HG03159 (cell line): ENCODE measurements around the gene MICAL2.

ENCODE experiments used
- ATAC-seq: cut with Tn5 transposase; IDR thresholded peaks from one replicate; pipeline ENCODE4 v1.9.1; 2021; ENCODE audit warnings: mild to moderate bottlenecking, moderate library complexity; ENCODE audit not compliant: unreplicated experiment

MICAL2 gene, protein sequence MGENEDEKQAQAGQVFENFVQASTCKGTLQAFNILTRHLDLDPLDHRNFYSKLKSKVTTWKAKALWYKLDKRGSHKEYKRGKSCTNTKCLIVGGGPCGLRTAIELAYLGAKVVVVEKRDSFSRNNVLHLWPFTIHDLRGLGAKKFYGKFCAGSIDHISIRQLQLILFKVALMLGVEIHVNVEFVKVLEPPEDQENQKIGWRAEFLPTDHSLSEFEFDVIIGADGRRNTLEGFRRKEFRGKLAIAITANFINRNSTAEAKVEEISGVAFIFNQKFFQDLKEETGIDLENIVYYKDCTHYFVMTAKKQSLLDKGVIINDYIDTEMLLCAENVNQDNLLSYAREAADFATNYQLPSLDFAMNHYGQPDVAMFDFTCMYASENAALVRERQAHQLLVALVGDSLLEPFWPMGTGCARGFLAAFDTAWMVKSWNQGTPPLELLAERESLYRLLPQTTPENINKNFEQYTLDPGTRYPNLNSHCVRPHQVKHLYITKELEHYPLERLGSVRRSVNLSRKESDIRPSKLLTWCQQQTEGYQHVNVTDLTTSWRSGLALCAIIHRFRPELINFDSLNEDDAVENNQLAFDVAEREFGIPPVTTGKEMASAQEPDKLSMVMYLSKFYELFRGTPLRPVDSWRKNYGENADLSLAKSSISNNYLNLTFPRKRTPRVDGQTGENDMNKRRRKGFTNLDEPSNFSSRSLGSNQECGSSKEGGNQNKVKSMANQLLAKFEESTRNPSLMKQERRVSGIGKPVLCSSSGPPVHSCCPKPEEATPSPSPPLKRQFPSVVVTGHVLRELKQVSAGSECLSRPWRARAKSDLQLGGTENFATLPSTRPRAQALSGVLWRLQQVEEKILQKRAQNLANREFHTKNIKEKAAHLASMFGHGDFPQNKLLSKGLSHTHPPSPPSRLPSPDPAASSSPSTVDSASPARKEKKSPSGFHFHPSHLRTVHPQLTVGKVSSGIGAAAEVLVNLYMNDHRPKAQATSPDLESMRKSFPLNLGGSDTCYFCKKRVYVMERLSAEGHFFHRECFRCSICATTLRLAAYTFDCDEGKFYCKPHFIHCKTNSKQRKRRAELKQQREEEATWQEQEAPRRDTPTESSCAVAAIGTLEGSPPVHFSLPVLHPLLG

DNA sequence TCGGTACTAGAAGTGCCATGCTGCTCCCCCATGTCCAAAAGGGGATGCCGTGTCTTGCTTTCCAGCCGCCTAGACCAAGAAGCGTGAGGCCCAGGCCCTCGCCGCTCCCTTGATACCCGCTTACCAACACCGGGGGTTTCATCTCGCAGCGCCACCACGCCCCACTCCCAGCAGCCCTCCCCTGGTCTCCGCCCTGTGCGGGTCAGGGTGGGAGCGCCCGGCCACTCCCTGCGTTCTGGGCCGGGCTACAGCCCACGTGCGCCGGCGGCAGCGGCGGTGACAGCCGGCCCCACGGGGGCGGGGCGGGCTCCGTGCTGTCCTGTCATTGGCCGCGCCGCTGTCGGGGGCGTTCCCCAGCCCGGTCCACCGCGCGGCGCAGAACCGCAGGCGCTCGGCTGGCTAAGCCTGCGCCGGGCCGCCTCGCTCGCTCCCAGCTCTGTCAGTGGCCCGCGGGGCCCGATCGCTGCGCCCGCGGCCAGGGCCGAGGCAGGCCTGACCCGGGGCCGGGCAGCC is at the start of gene MICAL2:
MICAL2 (plus strand) TSS at position 390 of the 513 bp plus-strand sequence. CDS start 51,566 bp downstream, outside the sequence.
- ATAC-seq = peak; percentile 98

DNA sequence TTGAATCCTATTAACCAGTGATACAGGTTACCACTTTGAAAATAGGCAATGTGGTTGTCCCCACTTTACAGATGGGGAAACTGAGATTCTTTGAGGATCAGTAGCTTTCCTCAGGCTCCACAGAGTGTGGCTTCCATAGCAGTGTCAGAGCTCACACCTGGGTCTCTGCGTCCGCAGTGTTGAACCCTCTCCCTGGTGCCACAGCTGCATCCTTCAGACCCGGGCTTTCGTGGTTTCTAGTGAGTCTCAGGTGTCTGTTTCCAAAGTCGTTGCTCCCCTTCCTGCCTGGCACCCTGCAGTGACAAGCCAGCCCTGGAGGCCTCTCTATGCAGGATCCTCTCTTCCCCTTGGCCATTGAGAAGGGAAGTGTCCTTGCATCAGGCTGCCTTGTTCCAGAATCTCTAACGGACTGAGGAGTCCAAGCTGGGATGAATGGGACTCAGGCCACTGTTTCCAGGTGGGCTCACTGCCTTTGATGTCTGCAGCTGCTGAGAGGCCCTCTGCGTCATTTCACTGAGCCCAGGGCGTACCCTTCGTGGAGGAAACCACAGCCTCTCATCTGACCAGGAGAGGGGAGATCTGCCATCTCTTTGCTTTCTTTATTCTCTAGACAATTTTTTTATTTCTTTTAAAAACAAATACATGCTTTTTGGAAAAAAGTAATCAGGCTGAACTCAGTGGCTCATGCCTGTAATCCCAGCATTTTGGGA is 48.4 kb upstream of the MICAL2 start:
- ATAC-seq = no peak

DNA sequence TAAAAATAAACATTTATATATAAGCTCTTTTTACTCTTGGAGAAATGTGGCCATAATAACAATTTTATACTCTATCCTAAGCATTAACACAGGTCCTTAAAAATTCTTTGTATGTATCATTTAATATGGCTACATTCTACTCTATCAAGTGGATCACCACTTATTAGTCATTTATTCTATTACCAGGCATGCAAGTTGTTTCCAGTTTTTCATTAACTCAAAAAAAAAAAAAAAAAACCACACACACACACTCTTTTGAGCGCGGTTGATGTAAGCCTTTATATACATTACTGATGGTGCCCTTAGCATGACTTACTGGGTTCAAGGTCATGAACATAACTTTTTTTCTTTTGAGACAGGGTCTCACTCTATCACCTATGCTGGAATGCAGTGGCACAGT is 47.1 kb upstream of the MICAL2 start:
- no peak for ATAC-seq

DNA sequence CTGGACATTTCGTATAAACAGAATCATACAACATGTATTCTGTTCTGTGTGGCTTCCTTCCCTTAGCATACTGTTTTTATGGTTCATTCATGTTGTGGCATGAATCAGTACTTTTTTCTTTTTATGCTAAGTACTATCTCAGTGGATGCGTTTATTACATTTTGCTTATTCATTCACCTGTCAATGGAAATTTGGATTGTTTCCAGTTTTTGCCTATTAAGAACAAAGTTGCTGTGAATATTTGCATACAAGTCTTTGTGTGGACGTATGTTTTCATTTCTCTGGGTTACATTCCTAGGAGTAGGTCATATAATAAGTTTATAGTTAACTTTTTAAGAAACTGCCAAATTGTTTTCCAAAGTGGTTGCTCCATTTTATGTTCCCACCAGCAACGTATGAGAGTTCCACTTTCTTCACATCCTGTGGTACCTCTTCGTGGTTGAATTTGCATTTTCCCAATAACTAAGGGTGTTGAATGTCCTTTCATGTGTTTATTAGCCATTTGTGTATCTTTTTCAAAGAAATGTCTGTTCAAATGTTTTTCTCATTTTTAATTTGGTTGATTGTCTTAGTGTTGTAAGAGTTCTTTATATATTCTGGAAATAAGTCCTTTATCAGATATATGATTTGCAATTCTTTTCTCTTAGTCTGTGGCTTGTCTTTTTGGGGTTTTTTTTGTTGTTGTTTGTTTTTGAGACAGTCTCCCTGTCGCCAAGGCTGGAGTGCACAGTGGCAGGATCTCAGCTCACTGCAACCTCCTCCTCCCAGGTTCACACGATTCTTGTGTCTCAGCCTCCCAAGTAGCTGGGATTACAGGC is 46.0 kb upstream of the MICAL2 start:
- no peak for ATAC-seq

DNA sequence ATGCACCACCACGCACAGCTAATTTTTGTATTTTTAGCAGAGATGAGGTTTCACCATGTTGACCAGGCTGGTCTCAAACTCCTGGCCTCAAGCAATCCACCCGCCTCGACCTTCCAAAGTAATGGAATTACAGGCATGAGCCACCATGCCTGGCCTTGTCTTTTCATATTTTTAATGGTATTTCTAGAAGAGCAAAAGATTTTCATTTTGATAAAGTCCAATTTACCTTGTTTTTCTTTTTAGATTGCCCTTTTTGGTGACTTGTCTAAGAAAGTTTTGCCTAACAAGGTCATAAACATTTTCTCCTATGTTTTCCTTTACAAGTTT is 45.5 kb upstream of the MICAL2 start:
- no peak for ATAC-seq

DNA sequence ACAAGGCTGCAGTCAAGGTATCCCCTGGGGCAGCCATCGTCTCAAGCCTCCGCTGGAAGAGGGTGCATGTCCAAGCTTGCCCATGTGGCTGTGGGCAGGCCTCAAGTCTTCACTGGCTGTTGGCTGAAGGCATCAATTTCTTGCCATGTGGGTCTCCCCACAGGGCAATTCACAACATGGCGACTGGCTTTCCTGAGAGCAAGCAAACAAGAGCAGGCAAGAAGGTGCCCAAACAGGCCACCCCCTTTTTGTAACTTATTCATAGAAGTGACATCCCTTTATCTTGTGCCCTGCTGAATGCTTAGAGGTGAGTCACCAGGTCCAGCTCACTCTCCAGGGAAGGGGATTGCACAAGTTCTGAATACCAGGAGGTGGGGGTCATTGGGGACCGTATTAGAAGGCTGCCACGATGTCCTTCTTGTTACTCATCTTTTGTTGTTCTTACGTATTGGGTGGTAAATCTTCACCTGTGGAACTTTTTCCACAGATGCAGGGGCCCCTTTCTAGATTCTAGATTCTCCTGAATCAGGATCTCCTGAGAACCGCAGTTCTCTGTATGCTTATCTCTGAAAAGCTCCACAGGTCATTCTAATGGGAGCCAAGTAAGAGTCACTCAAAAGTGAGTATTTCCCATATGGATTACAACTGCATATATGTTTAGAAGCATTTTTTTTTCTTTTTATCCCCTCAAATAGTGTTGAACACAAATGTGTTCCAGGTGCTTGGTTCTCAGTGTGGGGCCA is 44.2 kb upstream of the MICAL2 start:
- no peak for ATAC-seq

DNA sequence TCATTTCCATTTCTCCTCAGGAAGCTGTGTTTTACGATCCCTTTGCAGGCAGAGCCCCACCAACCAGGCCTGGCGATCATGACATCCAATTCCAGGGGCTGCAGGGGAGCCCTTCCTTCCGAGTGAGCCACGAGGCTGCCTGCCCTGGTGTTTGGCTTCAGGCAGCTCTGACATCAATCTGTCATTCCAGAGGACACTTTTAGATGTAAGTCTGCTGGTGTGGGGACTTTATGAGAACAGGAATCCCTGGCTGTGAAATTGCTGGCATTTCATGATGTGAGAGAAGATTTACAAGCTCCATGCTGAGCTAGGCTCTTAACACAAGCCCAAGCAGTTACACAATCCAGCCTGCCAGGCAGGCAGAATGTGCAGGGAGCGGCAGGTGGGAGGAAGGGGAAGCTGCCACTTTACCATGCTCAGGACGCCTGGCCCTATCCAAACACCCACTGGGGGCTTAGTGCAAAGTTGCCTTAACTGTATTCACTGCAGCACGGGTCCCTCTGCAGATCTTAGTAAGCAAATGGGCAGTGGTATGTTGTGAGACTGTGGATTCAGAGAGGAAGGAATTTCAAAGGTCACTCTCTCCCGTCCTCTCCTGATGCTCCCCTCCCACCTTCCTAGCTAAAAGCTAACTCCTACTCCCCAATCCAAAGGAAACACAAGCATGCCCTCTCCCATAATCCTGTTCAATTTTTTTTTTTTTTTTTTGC is 43.4 kb upstream of the MICAL2 start:
- no peak for ATAC-seq

DNA sequence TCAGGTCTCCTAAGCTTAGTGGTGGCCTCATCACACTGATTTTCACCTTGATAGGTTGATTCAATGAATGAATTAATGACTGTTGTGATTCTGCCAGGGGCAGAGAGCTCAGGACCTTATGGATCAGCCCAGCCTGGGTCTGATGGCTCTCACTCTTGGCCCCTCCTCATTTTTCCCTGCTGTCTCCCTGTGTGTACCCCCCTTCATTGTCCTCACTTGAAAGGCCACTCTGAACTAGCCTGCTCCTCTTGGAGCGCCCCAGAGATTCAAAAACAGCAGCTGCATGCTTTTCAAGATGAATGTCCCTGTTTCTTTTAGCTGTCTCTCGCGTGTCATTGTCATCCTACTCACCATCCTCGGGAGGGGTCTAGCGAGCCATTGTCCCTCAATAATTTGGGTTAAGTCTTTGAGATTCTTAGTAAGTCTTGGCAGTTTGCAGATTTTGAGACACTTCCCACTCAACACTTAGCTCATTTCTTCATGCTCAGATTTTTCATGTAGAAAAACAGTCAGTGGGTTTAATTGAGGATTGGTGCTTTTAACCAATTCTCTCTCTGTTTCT is 42.5 kb upstream of the MICAL2 start:
- ATAC-seq = no peak

DNA sequence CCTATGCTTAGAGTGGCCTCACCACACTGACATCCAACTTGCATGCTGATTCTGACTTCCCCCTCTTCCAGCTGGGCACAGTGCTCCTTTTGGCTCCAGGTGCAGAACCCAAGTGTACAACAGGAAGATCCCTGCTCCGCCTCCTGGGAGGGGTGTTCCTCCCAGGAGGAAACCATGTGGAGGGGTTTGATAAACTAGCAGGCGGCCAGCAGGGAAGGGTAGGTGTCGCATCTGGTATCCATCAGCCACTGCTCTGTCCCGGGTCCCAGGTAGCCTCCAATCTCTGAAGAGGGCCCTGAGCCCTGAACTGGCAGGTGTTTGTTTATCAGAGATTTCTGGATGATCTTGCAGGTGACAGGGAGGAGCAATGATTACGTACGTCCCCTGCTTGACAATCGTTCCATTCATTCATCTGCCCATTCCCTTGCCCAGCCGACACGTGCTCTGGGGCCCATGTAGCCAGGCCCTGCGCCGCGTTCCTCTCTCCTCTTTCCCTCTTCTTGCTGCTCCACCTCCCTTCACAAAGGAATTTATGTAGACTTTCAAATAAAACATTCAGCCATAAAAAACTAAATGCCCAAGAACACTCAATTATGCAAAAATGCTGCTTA is 41.2 kb upstream of the MICAL2 start:
- no peak for ATAC-seq

DNA sequence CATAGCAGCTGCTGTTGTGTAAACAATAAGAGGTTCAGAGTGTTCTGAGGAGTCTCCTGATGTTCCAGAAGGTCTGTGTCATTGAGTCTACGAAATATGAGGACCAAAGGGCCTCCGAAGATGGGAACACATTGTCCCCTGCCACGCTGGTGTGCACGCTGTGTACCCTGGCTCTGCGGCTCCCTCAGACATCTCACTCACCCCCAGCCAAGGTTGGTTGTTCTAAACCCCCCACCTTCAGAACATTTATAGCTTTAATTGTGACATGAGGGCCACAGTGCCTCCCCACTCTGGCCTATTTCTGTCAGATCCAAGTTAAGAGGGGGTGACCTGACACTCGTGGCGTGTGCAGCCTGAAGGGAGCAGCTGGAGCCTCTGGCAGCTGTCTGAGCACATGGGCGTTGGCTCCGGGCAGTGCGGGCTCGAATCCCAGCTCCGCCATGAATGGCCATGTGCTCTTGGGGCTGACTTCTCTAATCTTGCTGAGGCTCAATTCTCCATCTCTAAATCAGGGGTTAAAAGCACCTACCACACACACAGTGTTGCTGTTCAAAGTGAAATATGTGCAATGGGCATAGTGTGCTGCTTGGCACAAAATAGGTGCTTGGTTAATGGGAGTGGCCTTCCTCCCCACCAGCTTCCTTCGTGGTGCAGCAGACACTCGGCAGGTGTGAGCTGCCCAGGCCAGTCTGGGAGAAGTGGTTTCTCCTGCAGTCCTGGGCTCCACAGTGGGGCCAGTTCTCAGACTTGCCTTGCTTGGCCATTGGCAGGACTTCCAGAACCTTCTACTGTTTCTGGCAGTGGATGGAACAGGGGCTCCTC is 39.7 kb upstream of the MICAL2 start:
- ATAC-seq = no peak

DNA sequence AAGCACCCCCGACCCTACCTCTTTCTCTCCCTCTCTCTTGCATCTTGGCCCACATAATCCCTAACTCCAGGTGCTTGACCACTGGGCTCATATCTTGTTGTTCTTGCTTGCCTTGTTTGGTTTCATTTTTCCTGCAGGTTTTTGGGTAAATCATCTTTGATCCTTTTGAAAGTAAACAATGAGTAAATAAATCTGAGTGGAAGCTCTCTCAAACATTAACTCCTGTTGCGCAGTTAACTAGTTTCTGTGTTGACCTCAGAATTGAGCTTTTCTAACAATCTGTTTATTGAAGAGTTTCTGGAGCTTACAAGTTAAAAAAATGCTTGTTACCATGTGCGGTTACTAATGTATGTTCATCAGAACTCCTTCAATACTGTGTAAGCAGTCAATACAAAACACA is 38.8 kb upstream of the MICAL2 start:
- no peak for ATAC-seq

DNA sequence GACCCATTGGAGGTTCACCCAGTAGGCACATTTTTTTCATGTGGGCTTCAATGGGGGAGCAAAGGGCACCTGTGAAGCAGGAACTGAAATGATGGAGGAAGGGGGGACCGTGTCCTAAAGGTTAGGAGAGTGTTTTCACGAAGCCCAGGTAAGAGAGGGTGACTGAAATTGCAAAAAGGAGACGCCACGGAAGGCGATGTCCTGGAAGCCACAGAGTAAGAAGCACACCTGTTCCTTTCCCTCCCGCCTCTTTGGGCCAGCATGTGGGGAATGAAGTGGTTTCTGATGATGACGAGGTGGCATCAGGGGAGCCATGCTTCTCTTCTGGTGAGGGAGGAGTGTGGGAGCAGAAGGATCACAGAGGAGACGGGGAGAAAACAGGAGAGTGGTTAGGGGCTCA is 37.0 kb upstream of the MICAL2 start:
- no peak for ATAC-seq

DNA sequence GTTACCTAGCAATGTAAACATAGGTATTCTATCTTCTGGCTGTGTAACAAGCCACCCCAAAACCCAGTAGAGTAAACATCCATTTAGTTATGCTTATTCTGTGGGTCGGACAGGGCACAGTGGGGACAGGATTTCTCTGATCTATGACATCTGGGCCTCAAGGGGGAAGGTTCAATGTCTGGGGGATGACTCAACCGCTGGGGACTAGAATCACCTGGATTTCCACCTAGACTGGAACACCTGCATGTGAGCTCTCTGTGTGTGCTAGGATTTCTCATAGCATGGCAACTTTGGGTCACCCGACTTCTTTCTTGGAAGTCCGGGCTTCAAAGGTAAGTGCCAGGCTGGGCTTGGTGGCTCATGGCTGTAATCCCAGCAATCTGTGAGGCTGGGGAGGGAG is 36.5 kb upstream of the MICAL2 start:
- no peak for ATAC-seq

DNA sequence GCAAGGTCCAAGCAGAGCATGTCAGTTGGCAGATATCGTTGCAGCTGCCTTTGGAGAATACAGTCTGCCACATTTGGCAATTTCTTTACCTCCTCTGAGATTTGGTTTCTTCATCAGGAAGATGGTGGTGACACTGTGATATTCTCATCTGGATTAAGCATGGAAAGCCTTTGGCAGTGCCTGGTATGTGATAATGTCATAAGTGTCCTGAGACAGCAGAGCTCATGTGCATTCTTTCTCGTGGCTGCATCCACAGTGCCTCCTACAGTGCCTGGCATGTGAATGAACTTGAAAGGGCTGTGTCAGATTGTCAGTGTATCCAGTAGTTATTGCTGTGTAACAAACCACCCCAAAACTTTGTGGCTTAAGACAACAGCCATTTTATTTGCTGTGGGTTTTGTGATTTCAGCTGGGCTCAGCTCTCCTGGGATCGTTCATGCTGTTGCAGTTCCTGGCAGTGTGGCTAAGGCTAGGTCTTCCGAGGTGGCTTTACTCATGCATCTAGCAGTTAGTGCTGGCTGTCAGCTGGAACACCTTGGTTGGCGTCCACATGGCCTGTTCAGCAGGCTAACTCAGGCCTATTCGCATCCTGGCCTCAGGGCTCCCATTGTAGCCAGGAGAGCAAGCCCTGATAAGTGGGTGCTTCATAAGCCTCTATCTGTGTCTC is 35.7 kb upstream of the MICAL2 start:
- ATAC-seq = no peak

DNA sequence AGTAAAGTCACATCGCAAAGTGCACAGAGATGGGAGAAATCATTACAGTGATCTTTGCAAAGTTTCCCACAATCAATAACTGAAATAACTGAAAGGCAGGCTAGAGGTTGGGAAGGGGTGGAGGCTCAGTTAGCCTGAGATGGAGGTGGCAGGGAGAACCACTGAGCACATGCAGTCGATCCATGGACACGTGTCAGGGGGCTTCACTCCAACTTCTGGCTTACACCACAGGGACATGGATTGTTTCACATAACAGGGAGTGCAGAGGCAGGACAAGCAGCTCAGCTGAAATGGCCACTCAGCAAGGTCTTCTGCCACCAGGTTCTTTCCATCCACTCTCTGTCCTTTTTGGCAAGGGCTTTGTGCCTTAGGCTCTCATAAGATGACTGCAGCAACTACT is 35.1 kb upstream of the MICAL2 start:
- no peak for ATAC-seq
